HEK293T (cell line): ENCODE results near the gene PLPPR1.

Experiments
- SP1 ChIP-seq: fragments of 450-650 bp; IDR thresholded peaks from 2 replicates; pipeline ENCODE4 v1.6.1; 2017
- SUZ12 ChIP-seq: fragments of 450-650 bp; IDR thresholded peaks from 2 replicates; pipeline ENCODE4 v1.6.1; 2016; ENCODE audit warnings: mild to moderate bottlenecking

DNA sequence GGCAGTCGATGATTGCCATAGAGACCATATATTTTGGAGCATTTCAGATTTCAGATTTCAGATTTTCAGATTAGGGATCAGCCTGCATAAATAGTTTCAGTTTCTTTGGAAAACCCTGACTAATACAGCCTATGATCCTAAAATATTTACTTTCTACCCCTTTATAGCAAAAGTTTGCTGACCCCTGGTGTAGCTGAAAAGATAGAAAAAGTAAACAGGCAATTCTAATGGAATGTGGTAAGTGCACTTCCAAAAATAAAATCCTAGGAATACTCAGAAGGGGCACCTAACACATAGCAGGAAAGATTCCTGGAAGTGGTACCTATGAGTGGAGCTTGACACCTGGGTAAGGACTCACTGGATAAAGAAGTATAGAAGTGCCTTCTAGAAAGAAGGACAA, 321.8 kb downstream of the PLPPR1 start:
- no peak for TF ChIP-seq SP1
- no peak for TF ChIP-seq SUZ12
